HepG2 (cell line): ENCODE data around the gene CDH19.

ENCODE experiments used
- FLYWCH1 ChIP-seq: sonication (generic); formaldehyde crosslinking; IDR thresholded peaks from 2 replicates; pipeline ENCODE4 v1.8.1; 2023; ENCODE audit warnings: mild to moderate bottlenecking, missing genetic modification reagents
- SP1 ChIP-seq, 2 experiments: fragments of 450-650 bp in 1 of 2; sonication (generic) in 1 of 2; formaldehyde crosslinking in 1 of 2; IDR thresholded peaks; 2 replicates each; pipeline versions ENCODE4 v1.4.0 to v1.6.1; 2016 to 2020; ENCODE audit warnings: missing genetic modification reagents in 1 of 2
- TF ChIP-seq, protein P1 (sequence below): sonication (generic); formaldehyde crosslinking; IDR thresholded peaks from 2 replicates; pipeline ENCODE4 v1.4.0; 2020; ENCODE audit warnings: missing genetic modification reagents

DNA sequence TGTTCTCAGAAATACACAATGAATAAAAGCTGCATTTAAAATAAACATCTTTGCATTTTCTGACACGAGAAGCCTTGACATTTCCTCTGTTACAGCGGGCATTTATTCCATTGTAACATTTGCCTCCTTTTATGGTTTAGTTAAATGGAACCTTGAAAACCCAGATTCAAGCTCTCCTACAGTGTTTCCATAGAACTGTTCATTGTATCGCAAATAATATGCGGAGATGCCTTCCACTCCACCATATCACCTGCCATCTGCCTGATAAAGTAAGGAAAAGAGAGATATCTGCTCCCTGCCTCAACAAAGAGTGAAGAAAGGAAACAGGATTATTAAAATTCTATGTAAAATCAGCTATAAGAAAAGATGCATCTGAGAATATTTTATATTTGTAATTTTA lies 69.8 kb downstream of the CDH19 start:
- TF ChIP-seq SP1 (IDR thresholded peaks at IDR 0.05) (no peak), SP1 (CRISPR knock-in tag; IDR thresholded peaks at IDR 0.05) (no peak), FLYWCH1 (CRISPR knock-in tag) (no peak)
- TF ChIP-seq, protein P1, sequence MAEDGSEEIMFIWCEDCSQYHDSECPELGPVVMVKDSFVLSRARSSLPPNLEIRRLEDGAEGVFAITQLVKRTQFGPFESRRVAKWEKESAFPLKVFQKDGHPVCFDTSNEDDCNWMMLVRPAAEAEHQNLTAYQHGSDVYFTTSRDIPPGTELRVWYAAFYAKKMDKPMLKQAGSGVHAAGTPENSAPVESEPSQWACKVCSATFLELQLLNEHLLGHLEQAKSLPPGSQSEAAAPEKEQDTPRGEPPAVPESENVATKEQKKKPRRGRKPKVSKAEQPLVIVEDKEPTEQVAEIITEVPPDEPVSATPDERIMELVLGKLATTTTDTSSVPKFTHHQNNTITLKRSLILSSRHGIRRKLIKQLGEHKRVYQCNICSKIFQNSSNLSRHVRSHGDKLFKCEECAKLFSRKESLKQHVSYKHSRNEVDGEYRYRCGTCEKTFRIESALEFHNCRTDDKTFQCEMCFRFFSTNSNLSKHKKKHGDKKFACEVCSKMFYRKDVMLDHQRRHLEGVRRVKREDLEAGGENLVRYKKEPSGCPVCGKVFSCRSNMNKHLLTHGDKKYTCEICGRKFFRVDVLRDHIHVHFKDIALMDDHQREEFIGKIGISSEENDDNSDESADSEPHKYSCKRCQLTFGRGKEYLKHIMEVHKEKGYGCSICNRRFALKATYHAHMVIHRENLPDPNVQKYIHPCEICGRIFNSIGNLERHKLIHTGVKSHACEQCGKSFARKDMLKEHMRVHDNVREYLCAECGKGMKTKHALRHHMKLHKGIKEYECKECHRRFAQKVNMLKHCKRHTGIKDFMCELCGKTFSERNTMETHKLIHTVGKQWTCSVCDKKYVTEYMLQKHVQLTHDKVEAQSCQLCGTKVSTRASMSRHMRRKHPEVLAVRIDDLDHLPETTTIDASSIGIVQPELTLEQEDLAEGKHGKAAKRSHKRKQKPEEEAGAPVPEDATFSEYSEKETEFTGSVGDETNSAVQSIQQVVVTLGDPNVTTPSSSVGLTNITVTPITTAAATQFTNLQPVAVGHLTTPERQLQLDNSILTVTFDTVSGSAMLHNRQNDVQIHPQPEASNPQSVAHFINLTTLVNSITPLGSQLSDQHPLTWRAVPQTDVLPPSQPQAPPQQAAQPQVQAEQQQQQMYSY (CRISPR knock-in tag), result no peak
